K562 (cell line): Measurements from ENCODE around the gene GABRA5. TPM values are rescaled to one million over a fixed set of nuclear protein-coding genes. Genes with fewer than 3 reads are reported as not detected.

Source experiments
- ATAC-seq: fragments of 200-7000 bp; cut with Tn5 transposase; 3 replicates; pipeline ENCODE4 v1.9.1; 2020; ENCODE audit warnings: moderate library complexity
- BruUV-seq: library from RNA; stranded (reverse); fragments of 400-500 nt; replicated peaks from 2 replicates; lab custom pipeline; 2021; lab: Mats Ljungman, UMichigan
- CTCF ChIA-PET: fragments of 300-600 bp; formaldehyde crosslinking; extraction: SDS; loops from one replicate; lab custom pipeline; 2021; ENCODE audit warnings: low intra/inter-chr PET ratio; lab: Yijun Ruan, JAX
- POLR2A ChIA-PET: fragments of 300-600, 350-650 bp; sonication (Branson Sonifier 250); formaldehyde crosslinking; extraction: SDS; loops from one replicate; lab custom pipeline; 2021; ENCODE audit warnings: antibody characterized with exemption, inconsistent platforms; lab: Yijun Ruan, JAX
- DNase-seq, 4 experiments: peaks; one replicate each; pipeline versions ENCODE4 v3.0.0 to v3.0.0-alpha.2; 2011 to 2018; ENCODE audit warnings: low spot score in 3 of 4, mixed read lengths in 3 of 4; ENCODE audit errors: extremely low read depth in 1 of 4
- FAIRE-seq: peaks from 2 replicates; lab custom pipeline; 2011; peaks lifted over from hg19 to GRCh38; lab: Jason Lieb, UNC
- H2AFZ ChIP-seq: 2 replicates; pipeline ENCODE4 v1.6.0; 2011; ENCODE audit warnings: low read depth, low read length, control low read depth, inconsistent platforms
- H3K27ac ChIP-seq: fragments of 200-600 bp; 3 replicates; pipeline ENCODE4 v1.8.0; 2011; ENCODE audit warnings: low read depth, mild to moderate bottlenecking, control low read depth, inconsistent platforms, low read length, moderate library complexity, mixed read lengths; ENCODE audit errors: extremely low read depth
- H3K27me3 ChIP-seq, 2 experiments: fragments of 300-600 bp in 1 of 2; 2 replicates in 1 of 2; 3 replicates in 1 of 2; pipeline versions ENCODE4 v1.6.0 to v1.8.0; 2011; ENCODE audit warnings: inconsistent platforms in 2 of 2, low read length in 2 of 2, mild to moderate bottlenecking in 1 of 2, mixed read lengths in 1 of 2, moderate library complexity in 1 of 2; ENCODE audit not compliant: control insufficient read depth in 2 of 2, insufficient read depth in 2 of 2
- H3K36me3 ChIP-seq: fragments of 300-600 bp; 3 replicates; pipeline ENCODE4 v1.8.0; 2011; ENCODE audit warnings: mild to moderate bottlenecking, low read length, inconsistent platforms; ENCODE audit not compliant: control insufficient read depth, insufficient read depth
- H3K4me1 ChIP-seq, 2 experiments: fragments of 200-600 bp in 1 of 2; replicated peaks in 1 of 2; 2 replicates in 1 of 2; 3 replicates in 1 of 2; pipeline versions ENCODE4 v1.5.1 to v1.8.0; 2011; ENCODE audit warnings: inconsistent platforms in 2 of 2, low read length in 2 of 2, mild to moderate bottlenecking in 1 of 2, mixed read lengths in 1 of 2, moderate library complexity in 1 of 2; ENCODE audit not compliant: control insufficient read depth in 2 of 2, insufficient read depth in 2 of 2
- H3K4me2 ChIP-seq: 2 replicates; pipeline ENCODE4 v1.6.1; 2011; ENCODE audit warnings: low read length, control low read depth, inconsistent platforms, mixed read lengths; ENCODE audit not compliant: insufficient read depth
- H3K4me3 ChIP-seq: fragments of 200-600 bp; sonication (generic), shearing (Covaris generic); 2 replicates; pipeline ENCODE4 v1.5.1; 2016; ENCODE audit warnings: control low read depth, inconsistent platforms
- H3K79me2 ChIP-seq: fragments of 200-600 bp; 3 replicates; pipeline ENCODE4 v1.8.0; 2011; ENCODE audit warnings: low read length, inconsistent platforms; ENCODE audit not compliant: control insufficient read depth, insufficient read depth
- H3K9ac ChIP-seq, 2 experiments: 2 replicates each; pipeline versions ENCODE4 v1.6.0 to v1.6.1; 2011; ENCODE audit warnings: low read depth in 2 of 2, low read length in 2 of 2, control low read depth in 1 of 2, inconsistent platforms in 1 of 2, mild to moderate bottlenecking in 1 of 2, mixed read lengths in 1 of 2; ENCODE audit not compliant: insufficient read depth in 1 of 2
- H3K9me1 ChIP-seq: one replicate; pipeline ENCODE4 v1.6.0; 2011; ENCODE audit warnings: inconsistent platforms, mild to moderate bottlenecking, low read length, moderate library complexity; ENCODE audit not compliant: control insufficient read depth, insufficient read depth
- H3K9me3 ChIP-seq: replicated peaks from 2 replicates; pipeline ENCODE4 v1.5.1; 2011; ENCODE audit warnings: low read depth, low read length, inconsistent platforms; ENCODE audit not compliant: control insufficient read depth, insufficient read depth
- H4K20me1 ChIP-seq: replicated peaks from 2 replicates; pipeline ENCODE4 v1.6.1; 2011; ENCODE audit warnings: low read length, inconsistent platforms, mixed read lengths; ENCODE audit not compliant: control insufficient read depth, insufficient read depth
- CCNT2 ChIP-seq: IDR thresholded peaks from 2 replicates; pipeline ENCODE4 v1.6.1; 2011; ENCODE audit warnings: borderline replicate concordance, low read depth, mild to moderate bottlenecking, moderate library complexity, mixed read lengths, low read length; ENCODE audit not compliant: insufficient read length; ENCODE audit errors: extremely low read depth
- CHCHD3 ChIP-seq: fragments of 250-450 bp; sonication (Bioruptor Pico); IDR thresholded peaks from 2 replicates; pipeline ENCODE4 v2.1.2; 2022; ENCODE audit warnings: mild to moderate bottlenecking
- GATA2 ChIP-seq: sonication (generic); formaldehyde crosslinking; IDR thresholded peaks from 2 replicates; pipeline ENCODE4 v1.4.0; 2020; ENCODE audit warnings: mild to moderate bottlenecking, missing genetic modification reagents
- KDM5B ChIP-seq: fragments of 200-600 bp; sonication (generic); IDR thresholded peaks from 2 replicates; pipeline ENCODE4 v1.6.1; 2012; ENCODE audit warnings: low read depth, mild to moderate bottlenecking, moderate library complexity, low read length, control low read depth, inconsistent platforms; ENCODE audit not compliant: insufficient replicate concordance
- MCM2 ChIP-seq: fragments of 450-650 bp; IDR thresholded peaks from 2 replicates; pipeline ENCODE4 v1.6.1; 2017; ENCODE audit warnings: low read depth, mild to moderate bottlenecking
- RBM14 ChIP-seq: fragments of 200-400 bp; formaldehyde crosslinking; IDR thresholded peaks from 2 replicates; pipeline ENCODE4 v1.6.1; 2018; ENCODE audit warnings: low read depth, mild to moderate bottlenecking, low read length, moderate library complexity, borderline replicate concordance; ENCODE audit not compliant: insufficient read depth
- SAP30 ChIP-seq: fragments of 200-600 bp; sonication (generic); IDR thresholded peaks from 2 replicates; pipeline ENCODE4 v1.6.1; 2012; ENCODE audit warnings: borderline replicate concordance, low read depth, mild to moderate bottlenecking, moderate library complexity, low read length, control low read depth, inconsistent platforms; ENCODE audit not compliant: insufficient read depth, poor library complexity, severe bottlenecking
- TSC22D4 ChIP-seq: fragments of 450-650 bp; IDR thresholded peaks from 2 replicates; pipeline ENCODE4 v1.6.1; 2016; ENCODE audit warnings: missing genetic modification characterization, missing biosample characterization, control low read depth
- WHSC1 ChIP-seq: IDR thresholded peaks from one replicate; pipeline ENCODE4 v1.6.1; 2012; ENCODE audit warnings: low read length, control low read depth, inconsistent platforms
- XRCC3 ChIP-seq: fragments of 450-650 bp; IDR thresholded peaks from 2 replicates; pipeline ENCODE4 v1.6.1; 2017; ENCODE audit warnings: mild to moderate bottlenecking, moderate library complexity
- ZNF12 ChIP-seq: sonication (generic); formaldehyde crosslinking; IDR thresholded peaks from 2 replicates; pipeline ENCODE4 v1.4.0; 2020; ENCODE audit warnings: mild to moderate bottlenecking, missing genetic modification reagents
- ZNF282 ChIP-seq: sonication (generic); formaldehyde crosslinking; IDR thresholded peaks from 2 replicates; pipeline ENCODE4 v1.8.1; 2023; ENCODE audit warnings: missing genetic modification reagents
- ZNF586 ChIP-seq: fragments of 450-650 bp; formaldehyde crosslinking; conservative IDR thresholded peaks from 2 replicates; pipeline ENCODE4 v1.4.0; 2020; ENCODE audit warnings: mild to moderate bottlenecking, moderate library complexity
- WGBS: fragments of 100-300 bp; shearing (Covaris generic); methylation state at CpG from one replicate; pipeline ENCODE4 v1.1.6; 2016; ENCODE audit warnings: low coverage, mixed read lengths; ENCODE audit not compliant: insufficient coverage; ENCODE audit errors: missing lambda C conversion rate; 5-methylcytosine and 5-hydroxymethylcytosine counted together
- in situ Hi-C: fragments of 300-500 bp; cut with MboI; formaldehyde crosslinking; loops from 4 replicates; pipeline ENCODE4 v1.15.0; 2018; ENCODE audit warnings: inconsistent platforms, mixed read lengths
- intact Hi-C: fragments of 100-400 bp; cut with micrococcal nuclease; formaldehyde crosslinking; loops from 2 replicates; pipeline ENCODE4 v1.14.2; 2022
- polyA plus RNA-seq, 8 experiments: library from polyadenylated mRNA; depleted of rRNA in 4 of 8; stranded (reverse) in 5 of 8; unstranded in 3 of 8; fragments of >200 nt; fragmentation: Nextera tagmentation in 2 of 8; fragmentation: Illumina TruSeq in 1 of 8; extraction: Ambion mirVana in 2 of 8; extraction: Trizol in 1 of 8; gene quantifications; 2 replicates each; pipeline versions ENCODE4 v1.2.1 to v1.2.3, GENCODE V29; 2011 to 2014; ENCODE audit warnings: inconsistent platforms in 1 of 8, missing spikeins in 1 of 8
- total RNA-seq, 7 experiments: library from RNA; depleted of rRNA in 6 of 7; stranded (reverse); fragments of >200 nt in 6 of 7; fragmentation: Illumina TruSeq in 2 of 7; extraction: Trizol in 2 of 7; gene quantifications; 2 replicates each; pipeline versions ENCODE4 v1.2.1 to v1.2.3, GENCODE V29; 2011 to 2021; ENCODE audit warnings: low replicate concordance in 1 of 7
- TF ChIP-seq, protein P1 (sequence below): fragments of 250-450 bp; sonication (Bioruptor Pico); IDR thresholded peaks from 2 replicates; pipeline ENCODE4 v1.4.0; 2020; ENCODE audit warnings: mild to moderate bottlenecking, moderate library complexity

GABRA5 gene
- total and polyA plus RNA-seq, 9 of the 15 experiments (the other 6 are each of a cell fraction or from before 2014, with no cell fraction given) = not detected

DNA sequence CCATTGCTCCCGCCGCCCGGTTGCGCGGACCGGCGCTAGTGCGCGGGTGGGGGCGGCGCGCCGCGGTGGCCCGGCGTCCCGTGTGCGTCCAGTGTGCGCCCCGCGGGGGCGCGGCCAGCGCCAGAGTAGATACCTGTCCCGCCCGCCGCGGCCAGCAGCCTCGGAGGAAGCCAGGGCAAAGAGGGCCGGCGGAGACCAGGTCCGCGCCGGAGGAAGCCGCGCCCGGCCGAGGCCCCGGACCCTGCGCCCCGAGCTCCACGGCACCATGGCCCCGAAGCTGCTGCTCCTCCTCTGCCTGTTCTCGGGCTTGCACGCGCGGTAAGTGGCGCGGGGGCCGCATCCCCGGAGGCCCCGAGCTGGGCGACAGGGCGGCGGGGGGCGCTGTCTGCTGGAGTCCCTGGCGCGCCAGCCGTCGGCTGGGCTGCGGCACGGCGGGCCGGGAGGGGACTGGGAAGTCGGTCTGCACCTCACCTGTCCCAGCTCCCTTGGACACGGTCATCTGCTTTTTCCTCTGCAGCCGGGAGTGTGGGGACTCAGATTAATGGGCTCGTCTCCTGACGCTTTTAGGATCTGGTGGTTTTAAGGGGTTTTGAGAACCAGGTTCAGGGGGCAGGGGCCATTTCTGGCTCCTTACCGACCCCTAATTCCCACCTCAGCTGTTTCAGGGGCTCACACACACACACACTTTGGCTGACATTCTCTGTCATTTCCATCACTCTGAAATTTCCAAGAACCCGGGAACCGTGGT lies 104.6 kb downstream of the GABRA5 start:
- Histone ChIP-seq H3K79me2 (no peaks in the 10 kb centered on the region), H3K4me1 (no peaks in the 10 kb centered on the region), H3K36me3 (no peaks in the 10 kb centered on the region), H3K4me3 (no peak overlapping the region), H3K4me2 (no peak overlapping the region), H3K9ac (no peak overlapping the region), H3K27ac (no peak overlapping the region), H3K9me1 (no peaks in the 10 kb centered on the region), H3K9me3 (no peaks in the 10 kb centered on the region), H2AFZ (no peak overlapping the region), H4K20me1 (no peaks in the 10 kb centered on the region), H3K27me3 (peaks cover 7 to 16% of the 10 kb centered on the region in 2 experiments; a peak in 2 of 5 replicates)
- BruUV-seq = no TSS peak
- intact Hi-C loops (no loop called here), in situ Hi-C loops (no loop called here)
- no peak for ATAC-seq
- CTCF ChIA-PET = no interaction called here
- no peak for FAIRE-seq
- no peak for DNase-seq
- 17% methylated on average over 14 of the region's 72 CpGs for WGBS
- no peak for TF ChIP-seq GATA2
- TF ChIP-seq KDM5B = no peak
- no peak for TF ChIP-seq RBM14
- POLR2A ChIA-PET = no interaction called here

DNA sequence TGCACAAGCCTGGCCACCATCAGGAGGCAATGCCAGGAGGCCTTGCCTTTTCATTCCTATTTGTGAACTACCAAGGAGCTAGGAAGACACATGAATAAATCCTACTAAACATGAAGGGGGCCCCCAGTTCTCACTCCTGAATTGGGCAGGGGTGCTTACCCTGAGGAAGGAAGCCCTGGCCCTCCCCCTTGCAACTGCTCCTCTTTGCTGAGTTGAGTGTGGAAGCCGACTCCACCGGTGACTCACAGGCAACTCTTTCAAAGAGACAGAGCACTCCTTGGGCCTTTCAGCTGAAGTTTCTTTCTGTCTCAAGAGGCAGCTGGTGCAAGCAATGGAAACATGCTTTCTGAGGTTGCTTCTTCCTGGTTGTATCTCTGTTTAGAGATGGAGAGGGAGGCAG lies 105.8 kb downstream of the GABRA5 start:
- ATAC-seq = no peak
- no peak for FAIRE-seq
- Histone ChIP-seq H3K27ac (no peak overlapping the region), H3K4me2 (no peak overlapping the region), H3K4me1 (no peaks in the 10 kb centered on the region), H2AFZ (no peak overlapping the region), H4K20me1 (no peaks in the 10 kb centered on the region; the same call in 1 of the 2 replicates), H3K4me3 (no peak overlapping the region), H3K36me3 (no peaks in the 10 kb centered on the region), H3K9me3 (no peaks in the 10 kb centered on the region), H3K79me2 (no peaks in the 10 kb centered on the region), H3K9me1 (no peaks in the 10 kb centered on the region), H3K9ac (no peak overlapping the region), H3K27me3 (peaks cover 5 to 12% of the 10 kb centered on the region in 2 experiments; a peak in 2 of 5 replicates)
- DNase-seq = no peak
- intact Hi-C loops = no loop called here
- no TSS peak for BruUV-seq
- WGBS = 0% methylated on average over 1 of the region's 2 CpGs
- in situ Hi-C loops = no loop called here
- POLR2A ChIA-PET = no interaction called here
- CTCF ChIA-PET = no interaction called here
- TF ChIP-seq TSC22D4 (tag) = no peak
- TF ChIP-seq WHSC1 = no peak
- TF ChIP-seq ZNF282 (CRISPR knock-in tag) = no peak
- no peak for TF ChIP-seq XRCC3
- no peak for TF ChIP-seq CHCHD3
- TF ChIP-seq ZNF586 (CRISPR knock-in tag) = no peak
- TF ChIP-seq MCM2 = no peak
- TF ChIP-seq, protein P1, sequence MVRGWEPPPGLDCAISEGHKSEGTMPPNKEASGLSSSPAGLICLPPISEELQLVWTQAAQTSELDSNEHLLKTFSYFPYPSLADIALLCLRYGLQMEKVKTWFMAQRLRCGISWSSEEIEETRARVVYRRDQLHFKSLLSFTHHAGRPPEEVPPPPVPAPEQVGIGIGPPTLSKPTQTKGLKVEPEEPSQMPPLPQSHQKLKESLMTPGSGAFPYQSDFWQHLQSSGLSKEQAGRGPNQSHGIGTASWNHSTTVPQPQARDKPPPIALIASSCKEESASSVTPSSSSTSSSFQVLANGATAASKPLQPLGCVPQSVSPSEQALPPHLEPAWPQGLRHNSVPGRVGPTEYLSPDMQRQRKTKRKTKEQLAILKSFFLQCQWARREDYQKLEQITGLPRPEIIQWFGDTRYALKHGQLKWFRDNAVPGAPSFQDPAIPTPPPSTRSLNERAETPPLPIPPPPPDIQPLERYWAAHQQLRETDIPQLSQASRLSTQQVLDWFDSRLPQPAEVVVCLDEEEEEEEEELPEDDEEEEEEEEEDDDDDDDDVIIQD = no peak
- no peak for TF ChIP-seq SAP30
- TF ChIP-seq CCNT2 = no peak
- no peak for TF ChIP-seq ZNF12 (CRISPR knock-in tag)
